Measurements from ENCODE around the gene CNOT1. TPM values are rescaled to one million over a fixed set of nuclear protein-coding genes. Genes with fewer than 3 reads are reported as not detected.

Gene CNOT1
- total RNA-seq, 1 experiment from 2014 or later: 230 TPM

DNA sequence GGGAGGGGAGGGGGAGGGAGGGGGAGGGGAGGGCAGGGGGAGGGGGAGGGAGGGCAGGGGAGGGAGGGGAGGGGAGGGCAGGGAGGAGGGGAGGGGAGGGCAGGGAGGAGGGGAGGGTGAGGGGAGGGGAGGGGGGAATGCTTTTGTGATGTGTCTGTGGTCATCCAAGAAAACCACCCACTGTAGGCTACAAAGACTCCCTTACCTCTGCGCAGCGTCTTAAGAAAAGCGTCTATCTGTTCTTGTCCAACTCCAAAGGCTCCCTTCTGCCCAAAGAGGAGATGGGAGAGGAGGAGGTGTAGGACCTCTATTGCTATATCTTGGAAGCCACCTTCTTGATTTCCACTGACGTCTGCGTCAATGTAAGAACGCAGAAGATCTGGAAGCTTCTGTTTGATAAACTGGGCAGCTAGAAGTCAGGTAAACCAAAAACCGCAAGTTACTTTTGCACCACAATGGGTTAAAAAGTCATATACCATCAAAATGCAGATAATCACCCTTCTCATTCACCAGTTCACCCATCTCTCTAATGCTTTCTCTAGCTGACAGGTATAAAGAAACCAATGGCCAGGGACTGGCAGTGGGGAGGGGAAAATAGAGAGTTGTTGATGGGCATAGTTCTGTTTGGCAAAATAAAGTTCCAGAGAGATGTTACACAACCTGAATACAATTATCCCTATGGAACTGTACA, 43.1 kb downstream of the CNOT1 start:
- TF ChIP-seq SP1 (IDR thresholded peaks at IDR 0.05; ENCODE audit: low read depth) (no peak), EZH2phosphoT487 (IDR thresholded peaks at IDR 0.05; ENCODE audit: borderline replicate concordance) (no peak), TCF7L2 (IDR thresholded peaks at IDR 0.05; ENCODE audit: borderline replicate concordance, extremely low read depth, insufficient read depth, insufficient read length) (no peak), ZNF274 (IDR thresholded peaks at IDR 0.05; ENCODE audit: low read depth, low read length) (no peak), ELF1 (IDR thresholded peaks at IDR 0.05; ENCODE audit: borderline replicate concordance, low read depth) (no peak), FOSL1 (IDR thresholded peaks at IDR 0.05; ENCODE audit: low read depth) (no peak), EGR1 (IDR thresholded peaks at IDR 0.05; ENCODE audit: low read depth) (no peak), EZH2 (IDR thresholded peaks at IDR 0.05) (no peak), SIN3A (IDR thresholded peaks at IDR 0.05; ENCODE audit: low read depth) (no peak), POLR2A (IDR thresholded peaks at IDR 0.05; ENCODE audit: borderline replicate concordance, extremely low read depth, insufficient read depth, insufficient read length) (no peak), YY1 (IDR thresholded peaks at IDR 0.05; ENCODE audit: extremely low read depth, insufficient replicate concordance, low read depth, low read length) (no peak), CEBPB (IDR thresholded peaks at IDR 0.05; ENCODE audit: low read depth) (no peak), JUND (IDR thresholded peaks at IDR 0.05) (no peak), CBX3 (IDR thresholded peaks at IDR 0.05; ENCODE audit: low read depth) (no peak), ZFX (IDR thresholded peaks at IDR 0.05) (no peak)
- TF ChIP-seq, protein P1, sequence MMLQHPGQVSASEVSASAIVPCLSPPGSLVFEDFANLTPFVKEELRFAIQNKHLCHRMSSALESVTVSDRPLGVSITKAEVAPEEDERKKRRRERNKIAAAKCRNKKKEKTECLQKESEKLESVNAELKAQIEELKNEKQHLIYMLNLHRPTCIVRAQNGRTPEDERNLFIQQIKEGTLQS (IDR thresholded peaks at IDR 0.05): no peak
- TF ChIP-seq, protein P2, sequence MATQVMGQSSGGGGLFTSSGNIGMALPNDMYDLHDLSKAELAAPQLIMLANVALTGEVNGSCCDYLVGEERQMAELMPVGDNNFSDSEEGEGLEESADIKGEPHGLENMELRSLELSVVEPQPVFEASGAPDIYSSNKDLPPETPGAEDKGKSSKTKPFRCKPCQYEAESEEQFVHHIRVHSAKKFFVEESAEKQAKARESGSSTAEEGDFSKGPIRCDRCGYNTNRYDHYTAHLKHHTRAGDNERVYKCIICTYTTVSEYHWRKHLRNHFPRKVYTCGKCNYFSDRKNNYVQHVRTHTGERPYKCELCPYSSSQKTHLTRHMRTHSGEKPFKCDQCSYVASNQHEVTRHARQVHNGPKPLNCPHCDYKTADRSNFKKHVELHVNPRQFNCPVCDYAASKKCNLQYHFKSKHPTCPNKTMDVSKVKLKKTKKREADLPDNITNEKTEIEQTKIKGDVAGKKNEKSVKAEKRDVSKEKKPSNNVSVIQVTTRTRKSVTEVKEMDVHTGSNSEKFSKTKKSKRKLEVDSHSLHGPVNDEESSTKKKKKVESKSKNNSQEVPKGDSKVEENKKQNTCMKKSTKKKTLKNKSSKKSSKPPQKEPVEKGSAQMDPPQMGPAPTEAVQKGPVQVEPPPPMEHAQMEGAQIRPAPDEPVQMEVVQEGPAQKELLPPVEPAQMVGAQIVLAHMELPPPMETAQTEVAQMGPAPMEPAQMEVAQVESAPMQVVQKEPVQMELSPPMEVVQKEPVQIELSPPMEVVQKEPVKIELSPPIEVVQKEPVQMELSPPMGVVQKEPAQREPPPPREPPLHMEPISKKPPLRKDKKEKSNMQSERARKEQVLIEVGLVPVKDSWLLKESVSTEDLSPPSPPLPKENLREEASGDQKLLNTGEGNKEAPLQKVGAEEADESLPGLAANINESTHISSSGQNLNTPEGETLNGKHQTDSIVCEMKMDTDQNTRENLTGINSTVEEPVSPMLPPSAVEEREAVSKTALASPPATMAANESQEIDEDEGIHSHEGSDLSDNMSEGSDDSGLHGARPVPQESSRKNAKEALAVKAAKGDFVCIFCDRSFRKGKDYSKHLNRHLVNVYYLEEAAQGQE (IDR thresholded peaks at IDR 0.05; ENCODE audit: low read depth): no peak
- TF ChIP-seq, protein P3, sequence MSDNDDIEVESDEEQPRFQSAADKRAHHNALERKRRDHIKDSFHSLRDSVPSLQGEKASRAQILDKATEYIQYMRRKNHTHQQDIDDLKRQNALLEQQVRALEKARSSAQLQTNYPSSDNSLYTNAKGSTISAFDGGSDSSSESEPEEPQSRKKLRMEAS (IDR thresholded peaks at IDR 0.05): no peak
- Histone ChIP-seq H3K27me3 (ENCODE audit: insufficient read depth, low read length) (no peaks in the 10 kb centered on the region), H3K36me3 (ENCODE audit: control insufficient read depth in 1 of 2, insufficient read depth in 2 of 2, low read length in 2 of 2) (peaks cover 55 to 62% of the 10 kb centered on the region in 2 experiments), H3K9ac (ENCODE audit: low read length) (no peak overlapping the region), H4K20me1 (ENCODE audit: insufficient read depth) (no peaks in the 10 kb centered on the region; the same call in 1 of the 2 replicates), H3K4me3 (replicated peaks in 1 of 2; ENCODE audit: low read depth in 1 of 2, low read length in 2 of 2) (no peak overlapping the region), H3K4me2 (ENCODE audit: low read length) (no peak overlapping the region), H3K4me1 (ENCODE audit: control insufficient read depth in 1 of 2, insufficient read depth in 2 of 2, low read length in 2 of 2) (no peaks in the 10 kb centered on the region), H3K79me2 (ENCODE audit: insufficient read depth, low read length) (peaks cover 78% of the 10 kb centered on the region), H3K27ac (ENCODE audit: low read depth, low read length) (no peak overlapping the region; the same call in 1 of the 2 replicates), H3K9me2 (ENCODE audit: insufficient read depth) (no peaks in the 10 kb centered on the region), H3K9me3 (ENCODE audit: control insufficient read depth in 1 of 2, insufficient read depth in 1 of 2, low read depth in 1 of 2, low read length in 2 of 2) (no peaks in the 10 kb centered on the region), H2AFZ (ENCODE audit: low read depth, low read length, poor library complexity, severe bottlenecking) (no peak overlapping the region)
- POLR2A ChIA-PET: no interaction called here
- ATAC-seq (no peak), DNase-seq (ENCODE audit: low read depth, low spot score) (no peak)
- CTCF ChIA-PET: no interaction called here
- intact Hi-C loops (cut with micrococcal nuclease): no loop called here
- no TSS peak for BruUV-seq (replicated peaks)
- RAD21 ChIA-PET (ENCODE audit: low non-redundant PET in 1 of 2, low total read pairs in 2 of 2, uncharacterized antibody in 2 of 2, unreplicated experiment in 2 of 2): no interaction called here

Measured in HCT116 (cell line).